ENCODE results near the gene NHSL1.

NHSL1 gene

DNA sequence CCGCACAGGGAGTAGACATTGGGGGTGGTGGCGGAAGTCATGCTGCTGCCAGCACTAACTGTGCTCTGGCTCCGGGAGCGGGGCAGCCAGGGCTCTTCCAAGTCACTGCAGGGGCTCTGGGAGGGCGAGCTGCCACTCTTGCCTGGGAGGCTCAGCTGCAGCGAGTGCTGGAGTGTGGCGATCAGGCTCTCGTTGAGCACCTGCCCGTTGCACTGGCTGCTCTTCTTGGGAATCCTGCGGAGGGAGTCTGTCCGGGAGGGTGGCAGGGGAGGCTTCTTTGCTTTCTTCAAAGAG is 67.3 kb downstream of the NHSL1 start:
- H3K27ac ChIP-seq (ENCODE audit: low read depth, low read length, poor library complexity, severe bottlenecking): no peak overlapping the region
- no peak overlapping the region for H3K9ac ChIP-seq (ENCODE audit: low read length)
- no peak overlapping the region for H3K4me2 ChIP-seq (ENCODE audit: low read length)
- no peak overlapping the region for H3K4me3 ChIP-seq (ENCODE audit: low read depth, low read length, poor library complexity, severe bottlenecking)
- H3K27me3 ChIP-seq (ENCODE audit: insufficient read depth, low read length): no peaks in the 10 kb centered on the region
- no peaks in the 10 kb centered on the region for H3K9me2 ChIP-seq (ENCODE audit: low read depth, low read length)
- H3K79me2 ChIP-seq (ENCODE audit: insufficient read depth, low read length): no peaks in the 10 kb centered on the region
- no peak overlapping the region for H2AFZ ChIP-seq (ENCODE audit: low read length)
- H4K20me1 ChIP-seq (ENCODE audit: insufficient read depth, low read length): no peaks in the 10 kb centered on the region
- H3K36me3 ChIP-seq (ENCODE audit: insufficient read depth, low read length): no peaks in the 10 kb centered on the region
- H3K9me3 ChIP-seq (ENCODE audit: low read length): no peaks in the 10 kb centered on the region
- H3F3A ChIP-seq (ENCODE audit: insufficient read depth, low read length): no peaks in the 10 kb centered on the region
- no peak for TF ChIP-seq EZH2 (IDR thresholded peaks at IDR 0.05; ENCODE audit: borderline replicate concordance, low read length)
- TF ChIP-seq CTCF (IDR thresholded peaks at IDR 0.05; ENCODE audit: low read length): no peak
- H3K4me1 ChIP-seq (ENCODE audit: insufficient read depth, low read length, severe bottlenecking): no peaks in the 10 kb centered on the region

DNA sequence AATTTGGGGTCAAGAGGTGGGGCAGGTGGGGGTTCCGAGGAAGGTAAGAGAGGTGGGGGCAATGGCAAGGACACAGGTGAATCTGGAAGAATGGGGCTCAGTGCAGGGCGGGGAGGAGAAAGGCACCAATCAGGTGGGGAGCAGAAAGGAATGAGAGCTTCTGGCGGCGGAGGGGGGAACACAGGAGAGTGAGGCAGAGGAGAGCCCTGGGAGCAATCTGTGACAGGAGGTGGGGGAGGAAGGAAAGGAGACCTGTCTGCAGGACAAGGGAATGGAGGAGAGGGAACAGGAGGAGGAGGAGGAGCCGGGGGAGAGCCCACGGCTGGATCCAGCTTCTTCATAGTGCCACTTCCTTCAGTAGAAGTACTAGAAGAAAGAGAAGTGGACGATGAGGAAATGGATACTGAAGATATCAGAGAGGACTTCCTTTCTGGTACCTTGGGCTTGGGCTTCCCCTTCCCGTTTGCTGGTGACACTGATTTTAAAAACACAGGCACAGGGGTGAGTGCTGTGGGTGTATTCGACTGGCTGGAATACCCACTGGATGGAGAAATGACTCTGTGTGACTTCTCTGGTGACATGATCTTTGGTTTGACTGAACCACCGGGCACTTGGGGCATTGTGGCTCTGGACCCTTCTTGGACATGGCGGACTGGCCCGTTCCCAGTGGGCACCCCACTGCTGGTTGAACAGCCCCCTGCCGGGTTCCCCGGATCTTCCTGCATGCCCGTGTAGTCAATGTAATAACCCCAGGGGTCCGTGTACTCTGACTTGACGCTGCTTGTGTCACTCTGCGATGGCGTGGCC is 67.8 kb downstream of the NHSL1 start:
- Histone ChIP-seq H3K27me3 (ENCODE audit: insufficient read depth, low read length) (no peaks in the 10 kb centered on the region), H3K4me1 (ENCODE audit: insufficient read depth, low read length, severe bottlenecking) (no peaks in the 10 kb centered on the region), H3K9ac (ENCODE audit: low read length) (no peak overlapping the region), H3K4me3 (ENCODE audit: low read depth, low read length, poor library complexity, severe bottlenecking) (no peak overlapping the region), H3K4me2 (ENCODE audit: low read length) (no peak overlapping the region), H4K20me1 (ENCODE audit: insufficient read depth, low read length) (no peaks in the 10 kb centered on the region), H3K79me2 (ENCODE audit: insufficient read depth, low read length) (no peaks in the 10 kb centered on the region), H2AFZ (ENCODE audit: low read length) (no peak overlapping the region), H3K27ac (ENCODE audit: low read depth, low read length, poor library complexity, severe bottlenecking) (no peak overlapping the region), H3K36me3 (ENCODE audit: insufficient read depth, low read length) (no peaks in the 10 kb centered on the region), H3K9me3 (ENCODE audit: low read length) (no peaks in the 10 kb centered on the region), H3F3A (ENCODE audit: insufficient read depth, low read length) (no peaks in the 10 kb centered on the region), H3K9me2 (ENCODE audit: low read depth, low read length) (no peaks in the 10 kb centered on the region)
- TF ChIP-seq CTCF (IDR thresholded peaks at IDR 0.05; ENCODE audit: low read length): no peak
- TF ChIP-seq EZH2 (IDR thresholded peaks at IDR 0.05; ENCODE audit: borderline replicate concordance, low read length): no peak

DNA sequence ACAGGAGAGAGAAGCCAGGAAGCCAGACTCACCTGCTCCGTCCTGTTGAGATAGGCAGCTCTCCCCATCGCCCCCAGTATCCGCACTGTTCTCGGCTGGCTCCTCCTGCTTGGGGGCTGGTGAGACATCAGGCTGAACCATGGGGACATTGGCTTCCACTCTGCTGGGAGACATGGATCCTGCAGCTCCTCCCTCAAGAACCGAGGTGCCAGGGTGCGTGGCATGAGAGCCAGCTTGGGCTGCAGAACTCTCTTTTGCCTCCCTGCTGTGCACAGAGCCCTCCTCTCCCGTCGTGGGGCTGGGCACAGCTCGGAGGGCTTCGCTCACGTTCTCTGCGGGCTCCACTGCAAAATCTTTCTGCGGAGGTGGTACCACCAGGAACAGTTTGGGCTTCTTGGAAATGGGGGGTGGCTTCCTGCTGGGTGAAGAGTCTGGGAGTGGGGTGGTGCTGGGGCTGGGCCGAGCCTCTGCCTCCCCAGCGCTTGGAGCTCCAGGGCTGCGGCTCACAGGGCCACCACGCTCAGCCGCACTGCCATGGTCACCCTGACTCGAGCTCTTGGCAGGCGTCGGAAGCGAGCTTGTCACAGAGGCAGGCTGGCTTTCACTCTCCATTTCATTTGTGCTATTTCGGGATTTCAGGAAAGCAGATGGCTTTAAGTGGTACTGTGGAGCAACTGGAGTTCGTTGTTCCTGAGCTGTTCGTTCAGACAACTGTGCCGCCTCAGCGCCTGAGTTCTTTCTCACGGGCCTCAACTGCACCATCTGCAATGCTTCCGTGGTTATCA is 68.7 kb downstream of the NHSL1 start:
- H3K27me3 ChIP-seq (ENCODE audit: insufficient read depth, low read length): no peaks in the 10 kb centered on the region
- no peaks in the 10 kb centered on the region for H3K4me1 ChIP-seq (ENCODE audit: insufficient read depth, low read length, severe bottlenecking)
- no peaks in the 10 kb centered on the region for H4K20me1 ChIP-seq (ENCODE audit: insufficient read depth, low read length)
- no peak overlapping the region for H3K27ac ChIP-seq (ENCODE audit: low read depth, low read length, poor library complexity, severe bottlenecking)
- no peak overlapping the region for H2AFZ ChIP-seq (ENCODE audit: low read length)
- no peak for TF ChIP-seq EZH2 (IDR thresholded peaks at IDR 0.05; ENCODE audit: borderline replicate concordance, low read length)
- TF ChIP-seq CTCF (IDR thresholded peaks at IDR 0.05; ENCODE audit: low read length): no peak
- H3K4me3 ChIP-seq (ENCODE audit: low read depth, low read length, poor library complexity, severe bottlenecking): no peak overlapping the region
- H3K9me3 ChIP-seq (ENCODE audit: low read length): no peaks in the 10 kb centered on the region
- no peak overlapping the region for H3K9ac ChIP-seq (ENCODE audit: low read length)
- no peaks in the 10 kb centered on the region for H3F3A ChIP-seq (ENCODE audit: insufficient read depth, low read length)
- H3K36me3 ChIP-seq (ENCODE audit: insufficient read depth, low read length): no peaks in the 10 kb centered on the region
- no peaks in the 10 kb centered on the region for H3K79me2 ChIP-seq (ENCODE audit: insufficient read depth, low read length)
- H3K4me2 ChIP-seq (ENCODE audit: low read length): no peak overlapping the region
- no peaks in the 10 kb centered on the region for H3K9me2 ChIP-seq (ENCODE audit: low read depth, low read length)
